ENCODE data around the gene TFB1M. TPM values are rescaled to one million over a fixed set of nuclear protein-coding genes. Genes with fewer than 3 reads are reported as not detected.

Gene TFB1M
- total RNA-seq, 1 donor from 2014 or later = 7.6 TPM

DNA sequence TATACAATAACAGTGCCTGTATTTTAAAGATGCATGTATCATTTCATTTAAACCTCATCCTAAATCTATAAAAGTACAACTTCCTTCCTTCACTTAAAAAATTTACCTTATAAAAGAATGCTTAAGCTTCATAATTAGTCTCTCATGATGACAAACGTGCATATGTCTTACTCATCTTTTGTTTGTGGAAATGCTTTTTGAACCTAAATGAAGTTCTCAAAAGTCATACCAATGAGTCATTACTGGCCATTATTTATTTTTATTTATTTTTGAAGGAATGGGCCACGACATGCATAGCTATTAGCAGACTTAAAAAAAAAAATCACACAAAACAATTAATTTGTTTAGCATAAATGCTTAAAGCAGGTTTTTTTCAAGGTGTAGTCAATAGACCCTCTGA is 3.7 kb downstream of the TFB1M start:
- Histone ChIP-seq H3K4me1 (peaks cover 5% of the 10 kb centered on the region), H3K4me3 (no peak overlapping the region), H3K9me3 (no peaks in the 10 kb centered on the region), H3K27ac (no peak overlapping the region), H3K27me3 (no peaks in the 10 kb centered on the region), H3K36me3 (peaks cover 0 to 15% of the 10 kb centered on the region in 2 donors)
- peak in 1 of 2 donors; percentile 31 for TF ChIP-seq POLR2AphosphoS5 (IDR thresholded peaks at IDR 0.05; ENCODE audit: insufficient read depth in 1 of 2, low read depth in 1 of 2)
- no peak for TF ChIP-seq CTCF (IDR thresholded peaks at IDR 0.05)
- no peak for TF ChIP-seq POLR2A (IDR thresholded peaks at IDR 0.05)
- no peak for DNase-seq (ENCODE audit: extremely low spot score in 2 of 2)
- intact Hi-C loops (cut with DNase I) = no loop called here

GRCh38 chr6:155309150-155309549 is 5.1 kb downstream of the TFB1M start:
- TF ChIP-seq POLR2AphosphoS5 (IDR thresholded peaks at IDR 0.05; ENCODE audit: insufficient read depth in 1 of 2, low read depth in 1 of 2) (no peak), POLR2A (IDR thresholded peaks at IDR 0.05) (no peak), CTCF (IDR thresholded peaks at IDR 0.05) (no peak)
- H3K27me3 ChIP-seq = no peaks in the 10 kb centered on the region
- no peak overlapping the region for H3K4me3 ChIP-seq
- intact Hi-C loops (cut with DNase I) = no loop called here
- H3K9me3 ChIP-seq = no peaks in the 10 kb centered on the region
- DNase-seq (ENCODE audit: extremely low spot score in 2 of 2) = no peak
- peaks cover 0 to 15% of the 10 kb centered on the region in 2 donors for H3K36me3 ChIP-seq
- peaks cover 5% of the 10 kb centered on the region for H3K4me1 ChIP-seq
- H3K27ac ChIP-seq = no peak overlapping the region

DNA sequence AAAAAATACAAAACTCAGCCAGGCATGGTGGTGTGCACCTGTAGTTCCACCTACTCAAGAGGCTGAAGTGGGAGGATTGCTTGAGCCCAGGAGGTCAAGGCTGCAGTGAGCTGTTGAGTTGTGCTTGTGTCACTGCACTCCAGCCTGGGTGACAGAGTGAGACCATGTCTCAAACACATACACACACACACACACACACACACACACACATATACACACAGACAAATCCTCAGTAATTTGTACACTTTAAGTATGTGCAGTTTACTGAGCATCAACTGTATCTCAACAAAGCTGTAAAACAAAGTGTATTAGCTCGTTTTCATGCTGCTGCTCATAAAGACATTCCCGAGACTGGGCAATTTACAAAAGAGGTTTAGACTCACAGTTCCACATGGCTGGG is 7.3 kb downstream of the TFB1M start:
- peaks cover 0 to 15% of the 10 kb centered on the region in 2 donors for H3K36me3 ChIP-seq
- no peak for TF ChIP-seq POLR2AphosphoS5 (IDR thresholded peaks at IDR 0.05; ENCODE audit: insufficient read depth in 1 of 2, low read depth in 1 of 2)
- no peak for TF ChIP-seq CTCF (IDR thresholded peaks at IDR 0.05)
- TF ChIP-seq POLR2A (IDR thresholded peaks at IDR 0.05) = no peak

GRCh38 chr6:155303361-155303870 is 10.9 kb downstream of the TFB1M start:
- H3K4me1 ChIP-seq = no peaks in the 10 kb centered on the region
- DNase-seq (ENCODE audit: extremely low spot score in 2 of 2) = no peak
- no peaks in the 10 kb centered on the region for H3K27me3 ChIP-seq
- no peak overlapping the region for H3K27ac ChIP-seq
- TF ChIP-seq POLR2AphosphoS5 (IDR thresholded peaks at IDR 0.05; ENCODE audit: insufficient read depth in 1 of 2, low read depth in 1 of 2) = no peak
- no peak for TF ChIP-seq POLR2A (IDR thresholded peaks at IDR 0.05)
- TF ChIP-seq CTCF (IDR thresholded peaks at IDR 0.05) = no peak
- intact Hi-C loops (cut with DNase I) = no loop called here
- no peaks in the 10 kb centered on the region for H3K9me3 ChIP-seq
- no peak overlapping the region for H3K4me3 ChIP-seq
- H3K36me3 ChIP-seq = peaks cover 0 to 11% of the 10 kb centered on the region in 2 donors

More for the DNA sequence above, 7.3 kb downstream of the TFB1M start:
- Histone ChIP-seq H3K27ac (no peak overlapping the region), H3K27me3 (no peaks in the 10 kb centered on the region), H3K4me1 (peaks cover 5% of the 10 kb centered on the region), H3K4me3 (no peak overlapping the region), H3K9me3 (no peaks in the 10 kb centered on the region)
- no peak for DNase-seq (ENCODE audit: extremely low spot score in 2 of 2)
- intact Hi-C loops (cut with DNase I) = no loop called here

- no peaks in the 10 kb centered on the region for H3K27me3 ChIP-seq
- intact Hi-C loops (cut with DNase I) = no loop called here
- no peaks in the 10 kb centered on the region for H3K4me1 ChIP-seq
- no peak for DNase-seq (ENCODE audit: extremely low spot score in 2 of 2)
- no peaks in the 10 kb centered on the region for H3K9me3 ChIP-seq
- no peak overlapping the region for H3K27ac ChIP-seq
- H3K4me3 ChIP-seq = no peak overlapping the region
- H3K36me3 ChIP-seq = peaks cover 0 to 6% of the 10 kb centered on the region in 2 donors
- TF ChIP-seq CTCF (IDR thresholded peaks at IDR 0.05) (no peak), POLR2A (IDR thresholded peaks at IDR 0.05) (no peak), POLR2AphosphoS5 (IDR thresholded peaks at IDR 0.05; ENCODE audit: insufficient read depth in 1 of 2, low read depth in 1 of 2) (no peak)
Measured at GRCh38 chr6:155301867-155302266, 12.4 kb downstream of the TFB1M start.

Data from vagina (tissue), 2 donors.